BLaER1 treated with 17β-estradiol and CSF1 and Interleukin-3, amounts not matched to agents 10 nM and 100 nM (cell line): ENCODE results near the gene SETD3.

Experiments
- H3K27ac ChIP-seq, 11 experiments: shearing (Covaris generic); formaldehyde crosslinking; 2 replicates each; pipeline ENCODE4 v1.8.1; 2022
- H3K27me3 ChIP-seq, 11 experiments: shearing (Covaris generic); formaldehyde crosslinking; 2 replicates each; pipeline ENCODE4 v1.8.1; 2022
- H3K36me3 ChIP-seq, 11 experiments: shearing (Covaris generic); formaldehyde crosslinking; 2 replicates each; pipeline ENCODE4 v1.8.1; 2022
- H3K4me1 ChIP-seq, 10 experiments: shearing (Covaris generic); formaldehyde crosslinking; 2 replicates each; pipeline ENCODE4 v1.8.1; 2022
- H3K4me2 ChIP-seq, 11 experiments: shearing (Covaris generic); formaldehyde crosslinking; 2 replicates each; pipeline ENCODE4 v1.8.1; 2022
- H3K4me3 ChIP-seq, 10 experiments: shearing (Covaris generic); formaldehyde crosslinking; 2 replicates each; pipeline ENCODE4 v1.8.1; 2022
- H3K9ac ChIP-seq, 11 experiments: shearing (Covaris generic); formaldehyde crosslinking; 2 replicates each; pipeline ENCODE4 v1.8.1; 2022
- H3K9me3 ChIP-seq, 11 experiments: shearing (Covaris generic); formaldehyde crosslinking; replicated peaks in 1 of 11; 2 replicates each; pipeline ENCODE4 v1.8.1; 2022
- H4K20me1 ChIP-seq, 11 experiments: shearing (Covaris generic); formaldehyde crosslinking; 2 replicates each; pipeline ENCODE4 v1.8.1; 2022
- Cebpa-rat ChIP-seq, 11 experiments: shearing (Covaris generic); IDR thresholded peaks; 2 replicates each; pipeline ENCODE4 v1.8.1; 2022

The SETD3 gene

DNA sequence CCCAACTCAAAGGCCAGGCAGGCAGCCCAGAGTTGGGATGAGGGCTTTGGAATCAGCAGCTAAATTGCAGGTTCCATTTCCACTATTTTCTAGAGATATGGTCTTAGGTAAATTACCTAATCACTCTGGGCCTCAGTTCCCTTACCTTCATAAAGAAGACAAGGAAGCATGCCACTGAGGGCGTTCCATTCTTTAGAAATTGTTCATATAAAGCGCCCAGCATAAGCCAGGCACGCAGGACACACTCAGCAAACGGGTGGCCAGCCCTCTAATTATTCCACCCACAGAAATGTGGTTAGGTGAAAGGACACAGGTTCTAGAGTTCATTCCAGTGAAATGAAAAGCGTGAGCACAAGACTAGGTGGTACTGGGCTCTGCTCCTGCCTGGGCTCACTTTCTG lies 120.8 kb downstream of the SETD3 start:
- H3K9me3 ChIP-seq = no peaks in the 10 kb centered on the region
- no peak overlapping the region for H3K27ac ChIP-seq
- H3K4me3 ChIP-seq = no peak overlapping the region
- H3K9ac ChIP-seq = no peak overlapping the region
- no peaks in the 10 kb centered on the region for H3K27me3 ChIP-seq
- H3K4me2 ChIP-seq = no peak overlapping the region
- TF ChIP-seq Cebpa-rat (IDR thresholded peaks at IDR 0.05) = no peak
- H3K36me3 ChIP-seq = no peaks in the 10 kb centered on the region
- peaks cover 0 to 10% (median 4%) of the 10 kb centered on the region in 10 experiments; a peak in 7 of 20 replicates for H3K4me1 ChIP-seq
- no peaks in the 10 kb centered on the region for H4K20me1 ChIP-seq

DNA sequence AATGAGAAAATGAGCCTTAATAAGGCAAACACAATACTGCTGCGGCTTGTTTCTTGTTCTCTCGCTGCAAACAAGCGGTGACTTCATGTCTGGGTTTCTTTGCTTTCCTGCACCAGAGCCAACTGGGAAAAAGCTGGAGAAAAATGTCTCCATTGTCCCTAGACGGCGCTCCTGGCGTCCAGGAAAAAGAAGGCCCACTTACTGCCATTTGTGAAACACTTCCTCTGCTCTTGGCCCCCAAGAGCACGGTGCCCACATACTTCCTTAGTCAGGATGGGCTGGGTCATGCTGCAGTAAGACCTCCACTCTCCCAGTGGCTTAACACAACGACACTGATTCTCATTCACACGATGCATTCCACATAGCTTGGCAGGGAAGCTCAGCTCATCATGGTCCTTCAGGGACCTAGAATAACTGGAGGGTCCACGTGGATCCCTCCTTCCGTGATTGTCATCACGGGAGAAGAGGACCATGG lies 122.7 kb downstream of the SETD3 start:
- no peak overlapping the region for H3K9ac ChIP-seq
- H3K27me3 ChIP-seq = no peaks in the 10 kb centered on the region
- H3K27ac ChIP-seq = no peak overlapping the region
- H4K20me1 ChIP-seq = no peaks in the 10 kb centered on the region
- H3K4me2 ChIP-seq = no peak overlapping the region
- H3K36me3 ChIP-seq = no peaks in the 10 kb centered on the region
- no peak for TF ChIP-seq Cebpa-rat (IDR thresholded peaks at IDR 0.05)
- H3K9me3 ChIP-seq = no peaks in the 10 kb centered on the region
- no peak overlapping the region for H3K4me3 ChIP-seq
- H3K4me1 ChIP-seq = no peaks in the 10 kb centered on the region

DNA sequence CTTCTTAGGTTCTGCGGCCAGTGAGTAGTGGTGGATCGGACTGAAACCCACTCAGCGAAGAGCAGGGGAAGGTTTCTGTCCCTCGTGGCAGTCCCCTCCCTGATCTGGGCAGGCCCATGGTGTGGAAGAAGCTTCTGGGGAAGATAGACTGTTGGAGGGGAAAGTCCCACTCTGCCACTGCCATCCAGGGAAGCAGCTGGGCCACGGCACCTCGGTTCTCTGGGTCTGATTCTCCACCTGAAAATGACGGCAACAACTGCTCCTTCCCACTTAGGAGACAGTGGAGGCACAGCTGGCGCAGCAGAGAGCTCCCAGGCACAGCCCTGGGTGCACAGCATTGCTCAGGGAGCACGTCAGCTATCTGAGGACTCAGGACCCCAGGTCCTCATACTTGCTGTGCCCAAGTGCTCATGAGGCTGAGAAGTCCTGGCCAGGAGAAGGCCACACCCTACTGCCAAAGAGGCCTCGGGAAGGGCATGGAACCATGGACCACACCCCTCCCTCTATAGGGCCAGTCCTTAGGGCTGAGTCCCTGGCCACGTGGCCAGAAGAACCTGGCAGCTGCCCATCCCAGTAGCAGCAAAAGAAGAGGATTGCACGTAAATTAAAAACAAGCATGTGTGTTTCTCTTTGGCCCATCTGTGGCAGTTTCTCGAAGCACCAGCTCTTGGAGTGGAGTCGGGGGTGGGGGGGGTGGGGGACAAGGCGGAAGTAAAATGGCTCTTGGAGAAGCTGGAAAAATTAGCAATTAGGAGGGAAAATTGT lies 123.3 kb downstream of the SETD3 start:
- Histone ChIP-seq H4K20me1 (no peaks in the 10 kb centered on the region), H3K9me3 (no peaks in the 10 kb centered on the region), H3K4me3 (no peak overlapping the region), H3K9ac (no peak overlapping the region), H3K4me1 (no peaks in the 10 kb centered on the region), H3K4me2 (no peak overlapping the region), H3K36me3 (no peaks in the 10 kb centered on the region), H3K27me3 (no peaks in the 10 kb centered on the region), H3K27ac (no peak overlapping the region)
- TF ChIP-seq Cebpa-rat (IDR thresholded peaks at IDR 0.05) = no peak

DNA sequence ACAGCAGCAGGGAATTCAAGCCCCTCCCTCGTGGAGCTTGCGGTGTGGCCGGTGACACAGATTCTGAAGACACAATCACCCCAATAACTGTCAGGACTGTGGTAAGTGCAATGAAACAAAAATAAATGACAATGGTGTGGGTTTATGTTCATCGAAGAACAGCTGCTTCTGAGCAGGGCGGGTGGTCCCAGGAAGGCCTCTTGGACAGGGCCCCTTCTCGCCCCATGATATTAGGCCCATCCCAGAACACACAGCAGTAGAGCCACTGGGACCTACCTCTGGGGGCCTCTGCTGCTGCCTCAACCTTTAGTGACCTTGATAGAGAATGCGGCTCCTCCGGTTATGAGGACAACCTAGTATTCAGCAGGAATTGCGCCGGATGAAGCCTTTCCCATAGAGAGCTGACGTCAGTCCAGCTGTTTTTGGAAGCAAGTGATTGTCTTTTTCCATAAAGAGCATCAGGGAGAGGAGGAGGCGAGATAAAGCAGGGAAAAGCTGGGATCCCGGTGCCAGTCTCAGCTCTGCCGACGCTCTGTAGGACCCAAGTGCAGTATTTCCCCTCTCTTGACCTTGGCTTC lies 124.5 kb downstream of the SETD3 start:
- Histone ChIP-seq H3K27me3 (no peaks in the 10 kb centered on the region), H3K4me1 (no peaks in the 10 kb centered on the region), H3K4me2 (no peak overlapping the region), H3K4me3 (no peak overlapping the region), H4K20me1 (no peaks in the 10 kb centered on the region), H3K9ac (no peak overlapping the region), H3K9me3 (no peaks in the 10 kb centered on the region), H3K36me3 (no peaks in the 10 kb centered on the region), H3K27ac (no peak overlapping the region)
- TF ChIP-seq Cebpa-rat (IDR thresholded peaks at IDR 0.05) = no peak

DNA sequence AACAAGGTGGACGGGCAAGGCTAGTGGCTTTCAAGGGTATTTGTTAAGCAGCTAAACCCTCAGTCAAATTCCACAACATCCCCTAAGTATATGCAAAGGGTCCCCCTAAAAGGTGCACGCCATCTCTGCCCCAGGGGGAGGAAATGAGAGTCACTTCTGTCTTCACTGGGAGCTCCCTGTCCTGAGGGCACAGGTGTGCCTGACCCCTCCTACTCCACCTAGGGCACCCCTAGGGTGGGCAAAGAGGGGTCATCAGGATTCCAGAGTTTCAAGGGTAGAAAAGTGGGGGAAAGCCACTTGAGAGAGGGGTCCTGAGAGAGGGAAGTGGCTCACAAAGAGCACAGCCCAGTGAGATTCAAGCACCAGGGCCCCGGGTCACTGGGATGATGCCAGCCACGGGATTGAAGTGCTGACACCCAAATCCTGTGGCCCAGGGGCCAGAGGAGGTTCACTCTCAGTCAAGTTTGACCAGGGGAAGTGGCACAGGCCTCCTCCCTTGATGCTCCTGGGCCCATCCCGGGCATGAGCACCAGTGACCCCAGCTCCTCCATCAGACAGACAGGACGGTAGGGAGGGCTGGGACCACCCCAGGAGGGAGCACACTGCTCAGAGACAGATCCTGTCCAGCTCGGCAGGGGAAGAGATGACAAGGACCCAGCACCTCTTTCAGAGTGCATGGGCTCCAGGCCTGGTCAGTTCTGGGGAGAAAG lies 126.3 kb downstream of the SETD3 start:
- H3K4me1 ChIP-seq = no peaks in the 10 kb centered on the region
- no peak overlapping the region for H3K4me3 ChIP-seq
- no peaks in the 10 kb centered on the region for H3K9me3 ChIP-seq
- TF ChIP-seq Cebpa-rat (IDR thresholded peaks at IDR 0.05) = no peak
- no peak overlapping the region for H3K4me2 ChIP-seq
- H3K27ac ChIP-seq = no peak overlapping the region
- no peaks in the 10 kb centered on the region for H4K20me1 ChIP-seq
- no peak overlapping the region for H3K9ac ChIP-seq
- no peaks in the 10 kb centered on the region for H3K36me3 ChIP-seq
- no peaks in the 10 kb centered on the region for H3K27me3 ChIP-seq

DNA sequence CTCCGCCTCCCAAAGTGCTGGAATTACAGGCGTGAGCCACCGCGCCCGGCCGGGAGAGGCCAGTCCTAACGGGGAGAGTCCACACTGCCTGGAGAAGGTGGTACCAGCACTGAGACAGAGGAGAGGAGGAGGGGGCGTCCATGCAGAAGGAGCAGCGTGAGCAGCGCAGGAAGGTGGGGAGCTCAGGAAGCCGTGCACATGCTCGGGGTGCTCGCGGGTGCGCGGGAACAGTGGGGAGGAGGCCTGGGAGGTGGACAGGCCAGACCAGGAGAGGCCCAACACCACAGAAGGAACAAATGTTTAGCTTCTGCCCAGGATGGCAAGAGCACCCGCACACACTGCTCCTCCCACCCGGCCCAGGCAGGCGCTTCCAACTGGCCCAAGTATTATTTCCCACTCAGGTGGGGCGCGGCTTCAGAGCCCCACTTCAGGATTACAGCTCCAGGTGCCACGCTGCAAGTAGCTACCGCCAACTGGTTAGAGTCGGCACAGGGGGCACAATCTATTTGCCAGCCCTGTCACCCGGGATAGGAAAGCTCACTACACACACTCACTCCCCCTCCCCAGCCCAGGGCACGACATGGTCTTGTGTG lies 127.9 kb downstream of the SETD3 start:
- Histone ChIP-seq H3K4me2 (no peak overlapping the region), H3K9me3 (no peaks in the 10 kb centered on the region), H3K27ac (no peak overlapping the region), H3K9ac (no peak overlapping the region), H4K20me1 (no peaks in the 10 kb centered on the region), H3K4me3 (no peak overlapping the region), H3K4me1 (no peaks in the 10 kb centered on the region), H3K27me3 (no peaks in the 10 kb centered on the region), H3K36me3 (no peaks in the 10 kb centered on the region)
- TF ChIP-seq Cebpa-rat (IDR thresholded peaks at IDR 0.05) = no peak

DNA sequence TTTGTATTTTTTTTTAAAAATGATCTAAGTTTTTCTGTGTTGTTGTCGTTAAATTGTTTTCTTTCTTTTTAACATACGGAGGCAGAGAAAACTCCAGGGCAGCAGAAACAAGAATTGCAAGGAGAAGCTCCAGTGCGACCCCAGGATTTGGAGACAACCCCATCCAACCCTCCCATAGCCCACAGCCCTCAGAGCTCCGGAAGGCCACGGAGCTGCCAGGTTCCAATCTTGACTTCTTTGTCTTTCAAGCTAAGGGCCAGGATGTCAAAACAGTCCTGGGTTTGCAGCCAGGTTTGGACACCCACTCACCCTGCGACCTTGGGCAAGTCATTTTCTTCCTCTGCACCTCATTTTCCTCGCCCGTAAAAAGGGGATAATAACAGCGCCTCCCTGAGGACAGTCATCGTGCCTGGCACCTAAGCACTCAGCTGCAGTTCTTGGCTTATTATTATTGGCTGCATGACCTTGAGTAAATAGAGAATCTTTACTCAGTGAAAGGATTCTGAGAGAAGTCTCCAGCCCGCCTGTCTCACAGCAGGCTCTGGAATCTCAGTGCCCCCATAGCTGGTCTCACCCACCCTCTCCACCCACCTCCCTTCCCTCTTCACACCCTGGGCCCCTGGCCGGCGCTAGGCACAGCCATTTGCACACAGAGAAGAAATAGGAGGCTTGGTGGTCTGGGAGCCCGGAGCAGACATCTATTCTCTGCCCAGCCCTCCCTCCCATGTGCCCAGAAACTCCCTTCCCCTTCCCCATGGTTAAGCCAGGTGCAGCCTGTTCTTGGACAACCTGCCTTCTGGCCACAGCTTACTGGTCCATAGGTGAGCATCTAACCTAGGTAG lies 129.3 kb downstream of the SETD3 start:
- H3K4me2 ChIP-seq = no peak overlapping the region
- no peaks in the 10 kb centered on the region for H3K36me3 ChIP-seq
- no peaks in the 10 kb centered on the region for H3K27me3 ChIP-seq
- no peaks in the 10 kb centered on the region for H3K9me3 ChIP-seq
- no peaks in the 10 kb centered on the region for H3K4me1 ChIP-seq
- no peak overlapping the region for H3K27ac ChIP-seq
- TF ChIP-seq Cebpa-rat (IDR thresholded peaks at IDR 0.05) = no peak
- H3K9ac ChIP-seq = no peak overlapping the region
- H3K4me3 ChIP-seq = no peak overlapping the region
- H4K20me1 ChIP-seq = no peaks in the 10 kb centered on the region

DNA sequence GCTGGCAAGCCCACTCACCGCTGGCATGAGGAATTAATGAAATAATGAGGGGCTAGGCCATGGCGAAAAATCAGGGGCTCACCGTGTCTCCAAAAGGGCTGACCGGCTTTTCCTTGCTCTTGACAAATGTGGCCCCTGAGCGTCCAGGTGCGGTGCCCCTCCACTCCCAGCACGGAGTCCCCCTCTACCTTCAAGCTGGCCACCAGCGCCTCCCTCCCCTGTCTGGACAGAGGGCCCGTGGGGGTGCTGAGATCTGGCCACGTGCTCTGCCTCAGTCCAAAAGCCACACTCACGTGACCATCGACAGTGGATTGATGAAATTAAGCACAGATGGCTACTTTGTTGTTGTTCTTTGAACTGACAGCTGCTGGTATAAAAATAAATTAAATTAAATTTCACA lies 129.9 kb downstream of the SETD3 start:
- Histone ChIP-seq H3K27me3 (no peaks in the 10 kb centered on the region), H3K4me2 (no peak overlapping the region), H3K27ac (no peak overlapping the region), H3K36me3 (no peaks in the 10 kb centered on the region), H3K4me1 (no peaks in the 10 kb centered on the region), H4K20me1 (no peaks in the 10 kb centered on the region), H3K4me3 (no peak overlapping the region), H3K9me3 (no peaks in the 10 kb centered on the region), H3K9ac (no peak overlapping the region)
- no peak for TF ChIP-seq Cebpa-rat (IDR thresholded peaks at IDR 0.05)
